ENCODE results near the gene UCP2. TPM values are rescaled to one million over a fixed set of nuclear protein-coding genes. Genes with fewer than 3 reads are reported as not detected.

The UCP2 gene
- total and polyA plus RNA-seq, 9 of the 15 experiments (the other 6 are each of a cell fraction or from before 2014, with no cell fraction given), result 19.2 to 216 (median 87.9) TPM

GRCh38 chr11:74021998-74022397 is 39.4 kb upstream of the UCP2 start (continued):
- TF ChIP-seq ZNF277 (CRISPR knock-in tag; IDR thresholded peaks at IDR 0.05; ENCODE audit: borderline replicate concordance) (no peak), ZFP36 (IDR thresholded peaks at IDR 0.05; ENCODE audit: low read depth, low read length, partially characterized antibody) (no peak), GTF3C2 (IDR thresholded peaks at IDR 0.05; ENCODE audit: borderline replicate concordance, extremely low read depth, insufficient read length) (no peak), CC2D1A (IDR thresholded peaks at IDR 0.05) (no peak), BRD9 (IDR thresholded peaks at IDR 0.05; ENCODE audit: low read depth, partially characterized antibody) (no peak), MAFK (IDR thresholded peaks at IDR 0.05; ENCODE audit: low read length) (peak; percentile 27; the same call in 1 of the 2 replicates), TARDBP (IDR thresholded peaks at IDR 0.05) (no peak), COPS2 (conservative IDR thresholded peaks at IDR 0.05) (no peak), CBX5 (IDR thresholded peaks at IDR 0.05; ENCODE audit: borderline replicate concordance, low read depth) (no peak), ZNF398 (CRISPR knock-in tag; IDR thresholded peaks at IDR 0.05) (no peak), ZNF592 (IDR thresholded peaks at IDR 0.05) (no peak), AFF4 (CRISPR knock-in tag; IDR thresholded peaks at IDR 0.05) (no peak), HNRNPH1 (optimal IDR thresholded peaks at IDR 0.05; ENCODE audit: low read depth, low read length) (no peak), DNMT1 (IDR thresholded peaks at IDR 0.05) (no peak)

All from K562 (cell line).